ENCODE measurements around the gene C1orf35.

C1orf35 gene

GRCh38 chr1:228079013-228079412 is 24.1 kb downstream of the C1orf35 start:
- DNase-seq (ENCODE audit: low read depth), result no peak

- DNase-seq (ENCODE audit: low read depth), result no peak
Measured at GRCh38 chr1:228077565-228078330, 25.4 kb downstream of the C1orf35 start.

- no peak for DNase-seq (ENCODE audit: low read depth)
Measured at GRCh38 chr1:228076796-228077430, 26.2 kb downstream of the C1orf35 start.

- DNase-seq (ENCODE audit: low read depth), result no peak
Measured at GRCh38 chr1:228075801-228076271, 27.3 kb downstream of the C1orf35 start.

- no peak for DNase-seq (ENCODE audit: low read depth)
Measured at GRCh38 chr1:228074954-228075730, 28.0 kb downstream of the C1orf35 start.

- DNase-seq (ENCODE audit: low read depth), result no peak
Measured at GRCh38 chr1:228073857-228074545, 29.1 kb downstream of the C1orf35 start.

GRCh38 chr1:228073061-228073856 is 29.9 kb downstream of the C1orf35 start:
- DNase-seq (ENCODE audit: low read depth), result no peak

GRCh38 chr1:228072658-228073043 is 30.5 kb downstream of the C1orf35 start:
- no peak for DNase-seq (ENCODE audit: low read depth)

- DNase-seq (ENCODE audit: low read depth), result no peak
Measured at GRCh38 chr1:228071839-228072657, 31.1 kb downstream of the C1orf35 start.

- DNase-seq (ENCODE audit: low read depth), result no peak
Measured at GRCh38 chr1:228070851-228071250, 32.3 kb downstream of the C1orf35 start.

GRCh38 chr1:228070173-228070572 is 33.0 kb downstream of the C1orf35 start:
- DNase-seq (ENCODE audit: low read depth), result no peak

- DNase-seq (ENCODE audit: low read depth), result no peak
Measured at GRCh38 chr1:228068359-228068758, 34.8 kb downstream of the C1orf35 start.

GRCh38 chr1:228066891-228067654 is 36.1 kb downstream of the C1orf35 start:
- DNase-seq (ENCODE audit: low read depth), result no peak

GRCh38 chr1:228066416-228066815 is 36.7 kb downstream of the C1orf35 start:
- DNase-seq (ENCODE audit: low read depth), result no peak

- no peak for DNase-seq (ENCODE audit: low read depth)
Measured at GRCh38 chr1:228065543-228066347, 37.4 kb downstream of the C1orf35 start.

GRCh38 chr1:228064741-228065542 is 38.2 kb downstream of the C1orf35 start:
- no peak for DNase-seq (ENCODE audit: low read depth)

GRCh38 chr1:228064296-228064695 is 38.8 kb downstream of the C1orf35 start:
- no peak for DNase-seq (ENCODE audit: low read depth)

All from activated T-helper 1 cell treated with Interleukin-2 at 50 U/mL for 16 hours (primary cell).